ENCODE data around the gene RNF212. TPM values are rescaled to one million over a fixed set of nuclear protein-coding genes. Genes with fewer than 3 reads are reported as not detected.

Gene RNF212
- total and polyA plus RNA-seq, 8 donors: 1.3 to 4.8 (median 2.6) TPM; not detected in 4

DNA sequence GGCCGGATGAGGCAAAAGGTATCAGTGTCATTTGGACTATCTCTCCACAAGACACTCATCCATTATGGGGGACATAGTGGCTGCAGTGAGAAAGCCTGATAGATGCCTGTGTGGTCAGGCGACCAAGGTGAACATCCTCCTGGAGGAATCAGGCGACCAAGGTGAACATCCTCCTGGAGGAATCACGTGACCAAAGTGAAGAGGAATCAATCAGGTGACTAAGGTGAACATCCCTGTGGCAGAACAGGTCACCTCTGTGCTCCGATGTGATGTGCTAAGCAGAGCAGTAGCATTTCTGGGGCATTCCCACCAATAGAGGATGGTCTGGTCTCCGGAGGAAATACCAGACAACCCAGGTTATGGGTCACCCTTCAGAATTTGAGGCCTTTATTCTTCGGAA is 44.0 kb downstream of the RNF212 start:
- no peak for DNase-seq

DNA sequence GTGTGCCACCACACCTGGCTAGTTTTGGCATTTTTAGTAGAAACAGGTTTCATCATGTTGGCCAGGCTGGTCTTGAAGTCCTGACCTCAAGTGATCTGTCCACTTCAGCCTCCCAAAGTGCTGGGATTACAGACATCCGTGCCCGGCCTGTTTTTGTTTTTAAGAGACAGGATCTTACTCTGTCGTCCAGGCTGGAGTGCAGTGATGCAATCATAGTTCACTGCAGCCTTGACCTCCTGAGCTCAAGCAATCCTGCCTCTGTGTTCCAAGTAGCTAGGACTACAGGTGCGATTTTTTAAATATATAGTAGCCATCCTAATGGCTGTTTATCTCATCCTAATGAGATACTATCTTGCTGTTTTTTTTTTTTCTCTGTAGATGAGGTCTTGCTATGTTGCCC is 47.6 kb downstream of the RNF212 start:
- WGBS, 5 donors: 23 to 52% (median 36%) methylated on average over 4 of the region's 4 CpGs
- intact Hi-C loops (cut with DNase I; ENCODE audit: low total_unique reads): no loop called here
- Histone ChIP-seq H3K27ac (no peak overlapping the region), H3K9me3 (no peaks in the 10 kb centered on the region), H3K4me3 (no peak overlapping the region), H3K4me1 (no peaks in the 10 kb centered on the region), H3K27me3 (peaks cover 0 to 37% (median 0%) of the 10 kb centered on the region in 3 donors), H3K36me3 (no peaks in the 10 kb centered on the region)
- TF ChIP-seq POLR2AphosphoS5 (IDR thresholded peaks at IDR 0.05) (no peak), POLR2A (IDR thresholded peaks at IDR 0.05) (no peak), CTCF (IDR thresholded peaks at IDR 0.05) (no peak), EP300 (IDR thresholded peaks at IDR 0.05) (no peak)
- DNase-seq: no peak

More for the DNA sequence above, 44.0 kb downstream of the RNF212 start:
- Histone ChIP-seq H3K9me3 (no peaks in the 10 kb centered on the region), H3K27me3 (peaks cover 0 to 32% (median 0%) of the 10 kb centered on the region in 3 donors), H3K4me3 (no peak overlapping the region), H3K36me3 (no peaks in the 10 kb centered on the region), H3K4me1 (peaks cover 0 to 6% (median 3%) of the 10 kb centered on the region in 4 donors), H3K27ac (no peak overlapping the region)
- WGBS, 5 donors: 79 to 92% (median 84%) methylated on average over 7 of the region's 7 CpGs
- TF ChIP-seq CTCF (IDR thresholded peaks at IDR 0.05) (no peak), EP300 (IDR thresholded peaks at IDR 0.05) (no peak), POLR2AphosphoS5 (IDR thresholded peaks at IDR 0.05) (no peak), POLR2A (IDR thresholded peaks at IDR 0.05) (no peak)
- intact Hi-C loops (cut with DNase I; ENCODE audit: low total_unique reads): no loop called here

- peaks cover 0 to 62% (median 0%) of the 10 kb centered on the region in 3 donors for H3K27me3 ChIP-seq
- DNase-seq: no peak
- H3K4me1 ChIP-seq: peaks cover 0 to 18% (median 8%) of the 10 kb centered on the region in 4 donors
- TF ChIP-seq POLR2A (IDR thresholded peaks at IDR 0.05): no peak
- no peak for TF ChIP-seq CTCF (IDR thresholded peaks at IDR 0.05)
- TF ChIP-seq EP300 (IDR thresholded peaks at IDR 0.05): no peak
- TF ChIP-seq POLR2AphosphoS5 (IDR thresholded peaks at IDR 0.05): no peak
- peak overlapping the region in 1 of 5 donors; percentile 1 for H3K27ac ChIP-seq
- no peaks in the 10 kb centered on the region for H3K36me3 ChIP-seq
- no peaks in the 10 kb centered on the region for H3K9me3 ChIP-seq
- intact Hi-C loops (cut with DNase I; ENCODE audit: low total_unique reads): no loop called here
- WGBS, 5 donors: 12 to 34% (median 27%) methylated on average over 6 to 7 of the region's 7 CpGs
- H3K4me3 ChIP-seq: no peak overlapping the region
Measured at GRCh38 chr4:1062419-1062818, 50.9 kb downstream of the RNF212 start.

- intact Hi-C loops (cut with DNase I; ENCODE audit: low total_unique reads): no loop called here
- Histone ChIP-seq H3K27ac (no peak overlapping the region), H3K9me3 (no peaks in the 10 kb centered on the region), H3K36me3 (no peaks in the 10 kb centered on the region), H3K4me1 (peaks cover 0 to 21% (median 10%) of the 10 kb centered on the region in 4 donors), H3K4me3 (no peak overlapping the region), H3K27me3 (peaks cover 0 to 65% (median 0%) of the 10 kb centered on the region in 3 donors)
- TF ChIP-seq POLR2AphosphoS5 (IDR thresholded peaks at IDR 0.05): no peak
- TF ChIP-seq CTCF (IDR thresholded peaks at IDR 0.05): no peak
- no peak for TF ChIP-seq EP300 (IDR thresholded peaks at IDR 0.05)
- TF ChIP-seq POLR2A (IDR thresholded peaks at IDR 0.05): no peak
- no peak for DNase-seq
- 84 to 95% (median 92%) methylated on average over 6 of the region's 6 CpGs for WGBS, 5 donors
Measured at GRCh38 chr4:1061760-1062159, 51.6 kb downstream of the RNF212 start.

Data from stomach (tissue), 9 donors.